GM18502 (cell line): ENCODE data around the gene RPTOR.
A peak's percentile ranks its signal among the peaks of the same experiment; 100 is the strongest.

Experiments
- ATAC-seq: cut with Tn5 transposase; IDR thresholded peaks from one replicate; pipeline ENCODE4 v1.9.1; 2021; ENCODE audit warnings: mild to moderate bottlenecking; ENCODE audit not compliant: unreplicated experiment, poor library complexity

Gene RPTOR

GRCh38 chr17:80582165-80582564 is 37.5 kb downstream of the RPTOR start:
- ATAC-seq = no peak

- no peak for ATAC-seq
These were observed 39.7 kb downstream of the RPTOR start for GRCh38 chr17:80584176-80584905.

GRCh38 chr17:80585890-80586845 is 41.5 kb downstream of the RPTOR start:
- ATAC-seq = no peak

- ATAC-seq = no peak
These were observed 42.2 kb downstream of the RPTOR start for GRCh38 chr17:80586846-80587228.

GRCh38 chr17:80588702-80589383 is 44.2 kb downstream of the RPTOR start:
- no peak for ATAC-seq

- ATAC-seq = no peak
These were observed 47.1 kb downstream of the RPTOR start for GRCh38 chr17:80591788-80592187.

- no peak for ATAC-seq
These were observed 47.6 kb downstream of the RPTOR start for GRCh38 chr17:80592243-80592642.

- ATAC-seq = no peak
These were observed 48.5 kb downstream of the RPTOR start for GRCh38 chr17:80593181-80593580.

- ATAC-seq = no peak
These were observed 50.0 kb downstream of the RPTOR start for GRCh38 chr17:80594431-80595269.

GRCh38 chr17:80596760-80597608 is 52.3 kb downstream of the RPTOR start:
- ATAC-seq = no peak

GRCh38 chr17:80598813-80599545 is 54.3 kb downstream of the RPTOR start:
- no peak for ATAC-seq

GRCh38 chr17:80599546-80600305 is 55.1 kb downstream of the RPTOR start:
- ATAC-seq = no peak

GRCh38 chr17:80601146-80601545 is 56.5 kb downstream of the RPTOR start:
- ATAC-seq = no peak

- no peak for ATAC-seq
These were observed 58.8 kb downstream of the RPTOR start for GRCh38 chr17:80603396-80603795.

GRCh38 chr17:80604009-80604669 is 59.5 kb downstream of the RPTOR start:
- no peak for ATAC-seq

GRCh38 chr17:80604670-80605010 is 60.0 kb downstream of the RPTOR start:
- ATAC-seq = no peak

GRCh38 chr17:80605326-80606066 is 60.9 kb downstream of the RPTOR start:
- peak; percentile 85 for ATAC-seq
